GM23338 (cell line): ENCODE results near the gene OPRM1. TPM values are rescaled to one million over a fixed set of nuclear protein-coding genes. Genes with fewer than 3 reads are reported as not detected.

ENCODE experiments used
- ATAC-seq: fragments of 200-7000 bp; cut with Tn5 transposase; 3 replicates; pipeline ENCODE4 v1.9.1; 2020
- DNase-seq: peaks from one replicate; pipeline ENCODE4 v3.0.0-alpha.2; 2015; ENCODE audit warnings: low spot score
- H2AFZ ChIP-seq: fragments of 200-600 bp; sonication (generic); 2 replicates; pipeline ENCODE4 v1.8.0; 2016; ENCODE audit warnings: antibody characterized with exemption, mild to moderate bottlenecking, moderate library complexity
- H3F3A ChIP-seq: fragments of 200-600 bp; sonication (generic); replicated peaks from 2 replicates; pipeline ENCODE4 v1.8.0; 2017; ENCODE audit warnings: antibody characterized with exemption, mixed run types, low read depth
- H3K27ac ChIP-seq: fragments of 200-600 bp; sonication (generic); 2 replicates; pipeline ENCODE4 v1.6.1; 2016; ENCODE audit warnings: low read depth
- H3K27me3 ChIP-seq: fragments of 200-600 bp; sonication (generic); 2 replicates; pipeline ENCODE4 v1.8.0; 2016; ENCODE audit warnings: mild to moderate bottlenecking, mixed run types, moderate library complexity; ENCODE audit not compliant: insufficient read depth
- H3K36me3 ChIP-seq: fragments of 200-600 bp; sonication (generic); 2 replicates; pipeline ENCODE4 v1.8.0; 2016; ENCODE audit warnings: mild to moderate bottlenecking; ENCODE audit not compliant: insufficient read depth
- H3K4me1 ChIP-seq: fragments of 200-600 bp; sonication (generic); 2 replicates; pipeline ENCODE4 v1.8.0; 2016; ENCODE audit warnings: mild to moderate bottlenecking, moderate library complexity; ENCODE audit not compliant: insufficient read depth
- H3K4me2 ChIP-seq: fragments of 200-600 bp; sonication (generic); 2 replicates; pipeline ENCODE4 v1.7.1; 2017; ENCODE audit warnings: mixed run types
- H3K4me3 ChIP-seq: fragments of 200-600 bp; sonication (generic); 2 replicates; pipeline ENCODE4 v1.6.1; 2016; ENCODE audit warnings: mixed run types
- H3K79me2 ChIP-seq: fragments of 200-600 bp; sonication (generic); replicated peaks from 2 replicates; pipeline ENCODE4 v1.8.0; 2017; ENCODE audit warnings: mild to moderate bottlenecking; ENCODE audit not compliant: insufficient read depth
- H3K9me2 ChIP-seq: fragments of 200-600 bp; sonication (generic); 2 replicates; pipeline ENCODE4 v1.8.0; 2017; ENCODE audit not compliant: insufficient read depth
- H4K20me1 ChIP-seq: fragments of 200-600 bp; sonication (generic); replicated peaks from 2 replicates; pipeline ENCODE4 v1.8.0; 2017; ENCODE audit warnings: mild to moderate bottlenecking; ENCODE audit not compliant: insufficient read depth
- H3K27ac Mint-ChIP-seq: 2 replicates; pipeline ENCODE4 v1.8.0; 2020; ENCODE audit warnings: inconsistent platforms, mild to moderate bottlenecking, moderate library complexity, mixed read lengths
- H3K27me3 Mint-ChIP-seq: 3 replicates; pipeline ENCODE4 v1.8.0; 2022; ENCODE audit warnings: low read depth, mild to moderate bottlenecking, moderate library complexity, mixed read lengths, inconsistent platforms; ENCODE audit not compliant: insufficient read depth, poor library complexity
- H3K36me3 Mint-ChIP-seq: 3 replicates; pipeline ENCODE4 v1.8.0; 2021; ENCODE audit warnings: low read depth, mild to moderate bottlenecking, inconsistent platforms, moderate library complexity, mixed read lengths
- H3K4me1 Mint-ChIP-seq: 3 replicates; pipeline ENCODE4 v1.8.0; 2020; ENCODE audit warnings: mild to moderate bottlenecking, inconsistent platforms, mixed read lengths
- H3K4me3 Mint-ChIP-seq: 3 replicates; pipeline ENCODE4 v1.8.0; 2021; ENCODE audit warnings: moderate library complexity, mild to moderate bottlenecking, inconsistent platforms, mixed read lengths
- H3K9me3 Mint-ChIP-seq: 3 replicates; pipeline ENCODE4 v1.8.0; 2020; ENCODE audit warnings: moderate library complexity, mild to moderate bottlenecking, inconsistent platforms, mixed read lengths
- CREB1 ChIP-seq: fragments of 250-450 bp; sonication (Bioruptor Pico); IDR thresholded peaks from 2 replicates; pipeline ENCODE4 v1.5.0; 2020; ENCODE audit warnings: low read depth, mild to moderate bottlenecking, moderate library complexity
- EZH2 ChIP-seq: fragments of 200-600 bp; sonication (generic); IDR thresholded peaks from one replicate; pipeline ENCODE4 v1.8.0; 2017; ENCODE audit warnings: antibody characterized with exemption, mild to moderate bottlenecking, low read depth; ENCODE audit not compliant: unreplicated experiment
- EZH2phosphoT487 ChIP-seq: fragments of 200-600 bp; sonication (generic); IDR thresholded peaks from one replicate; pipeline ENCODE4 v1.8.1; 2018; ENCODE audit warnings: antibody characterized with exemption; ENCODE audit not compliant: unreplicated experiment
- JUNB ChIP-seq: IDR thresholded peaks from one replicate; pipeline ENCODE4 v1.6.1; 2016; ENCODE audit warnings: antibody characterized with exemption; ENCODE audit not compliant: unreplicated experiment
- NANOG ChIP-seq: IDR thresholded peaks from 2 replicates; pipeline ENCODE4 v1.6.1; 2016; ENCODE audit warnings: antibody characterized with exemption, borderline replicate concordance
- POLR2AphosphoS5 ChIP-seq: IDR thresholded peaks from 2 replicates; pipeline ENCODE4 v1.6.1; 2016; ENCODE audit warnings: antibody characterized with exemption, low read depth
- STAT1 ChIP-seq: IDR thresholded peaks from one replicate; pipeline ENCODE4 v1.6.1; 2016; ENCODE audit warnings: antibody characterized with exemption; ENCODE audit not compliant: unreplicated experiment
- ZNF114 ChIP-seq: fragments of 250-450 bp; sonication (Bioruptor Pico); IDR thresholded peaks from 2 replicates; pipeline ENCODE4 v1.5.0; 2020; ENCODE audit warnings: mild to moderate bottlenecking, moderate library complexity
- ZNF331 ChIP-seq: fragments of 250-450 bp; sonication (Bioruptor Pico); IDR thresholded peaks from 2 replicates; pipeline ENCODE4 v1.5.0; 2020; ENCODE audit warnings: low read depth, mild to moderate bottlenecking, moderate library complexity
- polyA plus RNA-seq: library from polyadenylated mRNA; unstranded; fragments of >200 nt; fragmentation: Nextera tagmentation; extraction: Ambion mirVana; gene quantifications from 2 replicates; pipeline ENCODE4 v1.2.1, GENCODE V29; 2016
- total RNA-seq: library from RNA; depleted of rRNA; stranded (reverse); fragments of >200 nt; shearing (Covaris generic); gene quantifications from 2 replicates; pipeline ENCODE4 v1.2.3, GENCODE V29; 2014
- TF ChIP-seq, protein P1 (sequence below): IDR thresholded peaks from one replicate; pipeline ENCODE4 v1.6.1; 2018; ENCODE audit warnings: antibody characterized with exemption; ENCODE audit not compliant: unreplicated experiment
- TF ChIP-seq, protein P2 (sequence below), 2 experiments: fragments of 200-600 bp in 1 of 2; sonication (generic) in 1 of 2; conservative IDR thresholded peaks; 2 replicates each; pipeline versions ENCODE4 v1.5.1 to v1.6.1; 2016 to 2017; ENCODE audit warnings: antibody characterized with exemption in 2 of 2, low read depth in 2 of 2, mild to moderate bottlenecking in 2 of 2, moderate library complexity in 1 of 2
- TF ChIP-seq, protein P3 (sequence below): IDR thresholded peaks from 2 replicates; pipeline ENCODE4 v1.6.1; 2016; ENCODE audit warnings: antibody characterized with exemption
- TF ChIP-seq, protein P4 (sequence below): fragments of 250-450 bp; sonication (Bioruptor Pico); IDR thresholded peaks from 2 replicates; pipeline ENCODE4 v1.5.0; 2020; ENCODE audit warnings: mild to moderate bottlenecking, moderate library complexity

OPRM1 gene
- total and polyA plus RNA-seq, 2 experiments from 2014 or later = 0.52 TPM; not detected in 1

DNA sequence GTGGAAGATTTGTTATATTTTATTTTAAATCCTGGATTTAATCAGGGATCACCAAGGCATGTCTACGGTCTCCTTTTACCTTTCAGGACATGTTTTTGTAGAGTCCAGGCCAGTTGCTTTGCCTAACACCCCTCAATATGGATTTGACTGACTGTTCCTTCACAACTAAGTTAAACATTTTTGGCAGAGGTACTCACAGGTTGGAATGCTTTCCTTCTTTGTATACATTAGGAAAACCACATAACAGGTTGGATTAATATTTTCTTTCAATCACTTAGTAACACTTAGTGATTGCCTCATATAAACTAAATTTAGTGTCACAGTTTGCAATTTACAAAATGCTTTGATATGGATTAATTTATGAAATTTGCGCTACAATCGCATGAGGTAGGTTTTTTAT is 253.0 kb downstream of the OPRM1 start:
- Histone ChIP-seq H2AFZ (no peak overlapping the region), H3K9me2 (no peaks in the 10 kb centered on the region), H3F3A (no peaks in the 10 kb centered on the region), H3K4me2 (no peak overlapping the region), H3K27ac (no peak overlapping the region), H3K27me3 (no peaks in the 10 kb centered on the region), H3K4me1 (no peaks in the 10 kb centered on the region; the same call in 1 of the 2 replicates), H3K36me3 (no peaks in the 10 kb centered on the region), H3K4me3 (no peak overlapping the region), H4K20me1 (no peaks in the 10 kb centered on the region), H3K79me2 (no peaks in the 10 kb centered on the region)
- DNase-seq (no peak), ATAC-seq (no peak)
- Mint-ChIP-seq H3K9me3 (no peaks in the 10 kb centered on the region; the same call in 1 of the 3 replicates), H3K27me3 (no peaks in the 10 kb centered on the region), H3K4me1 (no peaks in the 10 kb centered on the region), H3K36me3 (no peaks in the 10 kb centered on the region), H3K4me3 (no peak overlapping the region), H3K27ac (no peak overlapping the region)
- TF ChIP-seq EZH2phosphoT487 (no peak), POLR2AphosphoS5 (no peak), ZNF331 (no peak), NANOG (no peak), JUNB (no peak), STAT1 (no peak), EZH2 (no peak), CREB1 (CRISPR knock-in tag) (no peak), ZNF114 (CRISPR knock-in tag) (no peak)
- TF ChIP-seq, protein P1, sequence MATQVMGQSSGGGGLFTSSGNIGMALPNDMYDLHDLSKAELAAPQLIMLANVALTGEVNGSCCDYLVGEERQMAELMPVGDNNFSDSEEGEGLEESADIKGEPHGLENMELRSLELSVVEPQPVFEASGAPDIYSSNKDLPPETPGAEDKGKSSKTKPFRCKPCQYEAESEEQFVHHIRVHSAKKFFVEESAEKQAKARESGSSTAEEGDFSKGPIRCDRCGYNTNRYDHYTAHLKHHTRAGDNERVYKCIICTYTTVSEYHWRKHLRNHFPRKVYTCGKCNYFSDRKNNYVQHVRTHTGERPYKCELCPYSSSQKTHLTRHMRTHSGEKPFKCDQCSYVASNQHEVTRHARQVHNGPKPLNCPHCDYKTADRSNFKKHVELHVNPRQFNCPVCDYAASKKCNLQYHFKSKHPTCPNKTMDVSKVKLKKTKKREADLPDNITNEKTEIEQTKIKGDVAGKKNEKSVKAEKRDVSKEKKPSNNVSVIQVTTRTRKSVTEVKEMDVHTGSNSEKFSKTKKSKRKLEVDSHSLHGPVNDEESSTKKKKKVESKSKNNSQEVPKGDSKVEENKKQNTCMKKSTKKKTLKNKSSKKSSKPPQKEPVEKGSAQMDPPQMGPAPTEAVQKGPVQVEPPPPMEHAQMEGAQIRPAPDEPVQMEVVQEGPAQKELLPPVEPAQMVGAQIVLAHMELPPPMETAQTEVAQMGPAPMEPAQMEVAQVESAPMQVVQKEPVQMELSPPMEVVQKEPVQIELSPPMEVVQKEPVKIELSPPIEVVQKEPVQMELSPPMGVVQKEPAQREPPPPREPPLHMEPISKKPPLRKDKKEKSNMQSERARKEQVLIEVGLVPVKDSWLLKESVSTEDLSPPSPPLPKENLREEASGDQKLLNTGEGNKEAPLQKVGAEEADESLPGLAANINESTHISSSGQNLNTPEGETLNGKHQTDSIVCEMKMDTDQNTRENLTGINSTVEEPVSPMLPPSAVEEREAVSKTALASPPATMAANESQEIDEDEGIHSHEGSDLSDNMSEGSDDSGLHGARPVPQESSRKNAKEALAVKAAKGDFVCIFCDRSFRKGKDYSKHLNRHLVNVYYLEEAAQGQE = no peak
- TF ChIP-seq, protein P2, sequence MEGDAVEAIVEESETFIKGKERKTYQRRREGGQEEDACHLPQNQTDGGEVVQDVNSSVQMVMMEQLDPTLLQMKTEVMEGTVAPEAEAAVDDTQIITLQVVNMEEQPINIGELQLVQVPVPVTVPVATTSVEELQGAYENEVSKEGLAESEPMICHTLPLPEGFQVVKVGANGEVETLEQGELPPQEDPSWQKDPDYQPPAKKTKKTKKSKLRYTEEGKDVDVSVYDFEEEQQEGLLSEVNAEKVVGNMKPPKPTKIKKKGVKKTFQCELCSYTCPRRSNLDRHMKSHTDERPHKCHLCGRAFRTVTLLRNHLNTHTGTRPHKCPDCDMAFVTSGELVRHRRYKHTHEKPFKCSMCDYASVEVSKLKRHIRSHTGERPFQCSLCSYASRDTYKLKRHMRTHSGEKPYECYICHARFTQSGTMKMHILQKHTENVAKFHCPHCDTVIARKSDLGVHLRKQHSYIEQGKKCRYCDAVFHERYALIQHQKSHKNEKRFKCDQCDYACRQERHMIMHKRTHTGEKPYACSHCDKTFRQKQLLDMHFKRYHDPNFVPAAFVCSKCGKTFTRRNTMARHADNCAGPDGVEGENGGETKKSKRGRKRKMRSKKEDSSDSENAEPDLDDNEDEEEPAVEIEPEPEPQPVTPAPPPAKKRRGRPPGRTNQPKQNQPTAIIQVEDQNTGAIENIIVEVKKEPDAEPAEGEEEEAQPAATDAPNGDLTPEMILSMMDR (conservative IDR thresholded peaks at IDR 0.05; ENCODE audit: low read depth in 2 of 2) = no peak
- TF ChIP-seq, protein P3, sequence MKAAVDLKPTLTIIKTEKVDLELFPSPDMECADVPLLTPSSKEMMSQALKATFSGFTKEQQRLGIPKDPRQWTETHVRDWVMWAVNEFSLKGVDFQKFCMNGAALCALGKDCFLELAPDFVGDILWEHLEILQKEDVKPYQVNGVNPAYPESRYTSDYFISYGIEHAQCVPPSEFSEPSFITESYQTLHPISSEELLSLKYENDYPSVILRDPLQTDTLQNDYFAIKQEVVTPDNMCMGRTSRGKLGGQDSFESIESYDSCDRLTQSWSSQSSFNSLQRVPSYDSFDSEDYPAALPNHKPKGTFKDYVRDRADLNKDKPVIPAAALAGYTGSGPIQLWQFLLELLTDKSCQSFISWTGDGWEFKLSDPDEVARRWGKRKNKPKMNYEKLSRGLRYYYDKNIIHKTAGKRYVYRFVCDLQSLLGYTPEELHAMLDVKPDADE = no peak
- TF ChIP-seq, protein P4, sequence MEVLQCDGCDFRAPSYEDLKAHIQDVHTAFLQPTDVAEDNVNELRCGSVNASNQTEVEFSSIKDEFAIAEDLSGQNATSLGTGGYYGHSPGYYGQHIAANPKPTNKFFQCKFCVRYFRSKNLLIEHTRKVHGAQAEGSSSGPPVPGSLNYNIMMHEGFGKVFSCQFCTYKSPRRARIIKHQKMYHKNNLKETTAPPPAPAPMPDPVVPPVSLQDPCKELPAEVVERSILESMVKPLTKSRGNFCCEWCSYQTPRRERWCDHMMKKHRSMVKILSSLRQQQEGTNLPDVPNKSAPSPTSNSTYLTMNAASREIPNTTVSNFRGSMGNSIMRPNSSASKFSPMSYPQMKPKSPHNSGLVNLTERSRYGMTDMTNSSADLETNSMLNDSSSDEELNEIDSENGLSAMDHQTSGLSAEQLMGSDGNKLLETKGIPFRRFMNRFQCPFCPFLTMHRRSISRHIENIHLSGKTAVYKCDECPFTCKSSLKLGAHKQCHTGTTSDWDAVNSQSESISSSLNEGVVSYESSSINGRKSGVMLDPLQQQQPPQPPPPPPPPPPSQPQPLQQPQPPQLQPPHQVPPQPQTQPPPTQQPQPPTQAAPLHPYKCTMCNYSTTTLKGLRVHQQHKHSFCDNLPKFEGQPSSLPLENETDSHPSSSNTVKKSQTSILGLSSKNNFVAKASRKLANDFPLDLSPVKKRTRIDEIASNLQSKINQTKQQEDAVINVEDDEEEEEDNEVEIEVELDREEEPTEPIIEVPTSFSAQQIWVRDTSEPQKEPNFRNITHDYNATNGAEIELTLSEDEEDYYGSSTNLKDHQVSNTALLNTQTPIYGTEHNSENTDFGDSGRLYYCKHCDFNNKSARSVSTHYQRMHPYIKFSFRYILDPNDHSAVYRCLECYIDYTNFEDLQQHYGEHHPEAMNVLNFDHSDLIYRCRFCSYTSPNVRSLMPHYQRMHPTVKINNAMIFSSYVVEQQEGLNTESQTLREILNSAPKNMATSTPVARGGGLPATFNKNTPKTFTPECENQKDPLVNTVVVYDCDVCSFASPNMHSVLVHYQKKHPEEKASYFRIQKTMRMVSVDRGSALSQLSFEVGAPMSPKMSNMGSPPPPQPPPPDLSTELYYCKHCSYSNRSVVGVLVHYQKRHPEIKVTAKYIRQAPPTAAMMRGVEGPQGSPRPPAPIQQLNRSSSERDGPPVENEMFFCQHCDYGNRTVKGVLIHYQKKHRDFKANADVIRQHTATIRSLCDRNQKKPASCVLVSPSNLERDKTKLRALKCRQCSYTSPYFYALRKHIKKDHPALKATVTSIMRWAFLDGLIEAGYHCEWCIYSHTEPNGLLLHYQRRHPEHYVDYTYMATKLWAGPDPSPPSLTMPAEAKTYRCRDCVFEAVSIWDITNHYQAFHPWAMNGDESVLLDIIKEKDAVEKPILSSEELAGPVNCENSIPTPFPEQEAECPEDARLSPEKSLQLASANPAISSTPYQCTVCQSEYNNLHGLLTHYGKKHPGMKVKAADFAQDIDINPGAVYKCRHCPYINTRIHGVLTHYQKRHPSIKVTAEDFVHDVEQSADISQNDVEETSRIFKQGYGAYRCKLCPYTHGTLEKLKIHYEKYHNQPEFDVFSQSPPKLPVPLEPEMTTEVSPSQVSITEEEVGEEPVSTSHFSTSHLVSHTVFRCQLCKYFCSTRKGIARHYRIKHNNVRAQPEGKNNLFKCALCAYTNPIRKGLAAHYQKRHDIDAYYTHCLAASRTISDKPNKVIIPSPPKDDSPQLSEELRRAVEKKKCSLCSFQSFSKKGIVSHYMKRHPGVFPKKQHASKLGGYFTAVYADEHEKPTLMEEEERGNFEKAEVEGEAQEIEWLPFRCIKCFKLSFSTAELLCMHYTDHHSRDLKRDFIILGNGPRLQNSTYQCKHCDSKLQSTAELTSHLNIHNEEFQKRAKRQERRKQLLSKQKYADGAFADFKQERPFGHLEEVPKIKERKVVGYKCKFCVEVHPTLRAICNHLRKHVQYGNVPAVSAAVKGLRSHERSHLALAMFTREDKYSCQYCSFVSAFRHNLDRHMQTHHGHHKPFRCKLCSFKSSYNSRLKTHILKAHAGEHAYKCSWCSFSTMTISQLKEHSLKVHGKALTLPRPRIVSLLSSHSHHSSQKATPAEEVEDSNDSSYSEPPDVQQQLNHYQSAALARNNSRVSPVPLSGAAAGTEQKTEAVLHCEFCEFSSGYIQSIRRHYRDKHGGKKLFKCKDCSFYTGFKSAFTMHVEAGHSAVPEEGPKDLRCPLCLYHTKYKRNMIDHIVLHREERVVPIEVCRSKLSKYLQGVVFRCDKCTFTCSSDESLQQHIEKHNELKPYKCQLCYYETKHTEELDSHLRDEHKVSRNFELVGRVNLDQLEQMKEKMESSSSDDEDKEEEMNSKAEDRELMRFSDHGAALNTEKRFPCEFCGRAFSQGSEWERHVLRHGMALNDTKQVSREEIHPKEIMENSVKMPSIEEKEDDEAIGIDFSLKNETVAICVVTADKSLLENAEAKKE = no peak
